Neutrophil (primary cell): ENCODE data around the gene PSMD8.

Experiments used
- H3K27ac ChIP-seq: fragments of 200-600 bp; sonication (generic); 2 replicates; pipeline ENCODE4 v1.5.1; 2016; ENCODE audit warnings: mild to moderate bottlenecking, moderate library complexity
- H3K27me3 ChIP-seq: fragments of 200-600 bp; sonication (generic); 2 replicates; pipeline ENCODE4 v1.6.0; 2016; ENCODE audit warnings: mild to moderate bottlenecking
- H3K36me3 ChIP-seq: fragments of 200-600 bp; sonication (generic); 2 replicates; pipeline ENCODE4 v1.5.1; 2017
- H3K4me1 ChIP-seq, 2 experiments: fragments of 200-600 bp in 1 of 2; sonication (generic) in 1 of 2; 1 replicate in 1 of 2; 2 replicates in 1 of 2; pipeline versions ENCODE4 v1.5.1 to v1.6.1; 2013 to 2016; ENCODE audit warnings: low read depth in 1 of 2, low read length in 1 of 2, mild to moderate bottlenecking in 1 of 2, moderate library complexity in 1 of 2; ENCODE audit not compliant: control insufficient read depth in 1 of 2, insufficient read depth in 1 of 2
- H3K4me3 ChIP-seq, 2 experiments: fragments of 200-600 bp in 1 of 2; sonication (generic) in 1 of 2; 1 replicate in 1 of 2; 2 replicates in 1 of 2; pipeline ENCODE4 v1.5.1; 2013 to 2016; ENCODE audit warnings: low read depth in 1 of 2, low read length in 1 of 2, mild to moderate bottlenecking in 1 of 2, moderate library complexity in 1 of 2
- H3K9me3 ChIP-seq: fragments of 200-600 bp; sonication (generic); 2 replicates; pipeline ENCODE4 v1.5.1; 2016
- CTCF ChIP-seq: fragments of 200-600 bp; sonication (generic); IDR thresholded peaks from 2 replicates; pipeline ENCODE4 v1.5.1; 2016; ENCODE audit warnings: antibody characterized with exemption

The PSMD8 gene

GRCh38 chr19:38374332-38375097 lies at the start of gene PSMD8:
Gene PSMD8, plus strand, starts transcription at chr19:38374571. Its CDS starts 31 bp downstream, at chr19:38374602.
- peak within 1 kb of the TSS; percentile 93 to 98 for H3K4me3 ChIP-seq
- peaks cover 19% of the 10 kb centered on the region for H3K27me3 ChIP-seq
- peaks cover 24% of the 10 kb centered on the region for H3K36me3 ChIP-seq
- TF ChIP-seq CTCF: peak; percentile 75
- H3K9me3 ChIP-seq: no peaks in the 10 kb centered on the region
- peak within 1 kb of the TSS; percentile 96 for H3K27ac ChIP-seq
- H3K4me1 ChIP-seq: peaks cover 16% of the 10 kb centered on the region in 2 experiments

- peaks cover under 1 to 1% of the 10 kb centered on the region in 2 experiments for H3K4me1 ChIP-seq
- no peak overlapping the region for H3K4me3 ChIP-seq
- no peaks in the 10 kb centered on the region for H3K9me3 ChIP-seq
- TF ChIP-seq CTCF: no peak
- H3K27ac ChIP-seq: no peak overlapping the region
- H3K27me3 ChIP-seq: no peaks in the 10 kb centered on the region
- peaks cover 52% of the 10 kb centered on the region for H3K36me3 ChIP-seq
Measured at GRCh38 chr19:38326591-38326990, 47.8 kb upstream of the PSMD8 start.

- Histone ChIP-seq H3K27me3 (no peaks in the 10 kb centered on the region), H3K27ac (no peak overlapping the region), H3K4me1 (no peaks in the 10 kb centered on the region), H3K36me3 (peaks cover 50% of the 10 kb centered on the region), H3K4me3 (no peak overlapping the region), H3K9me3 (no peaks in the 10 kb centered on the region)
- no peak for TF ChIP-seq CTCF
Measured at GRCh38 chr19:38329651-38330050, 44.7 kb upstream of the PSMD8 start.

- no peaks in the 10 kb centered on the region for H3K27me3 ChIP-seq
- no peaks in the 10 kb centered on the region for H3K9me3 ChIP-seq
- no peak overlapping the region for H3K27ac ChIP-seq
- H3K4me1 ChIP-seq: peaks cover 3 to 6% of the 10 kb centered on the region in 2 experiments
- peaks cover 29% of the 10 kb centered on the region for H3K36me3 ChIP-seq
- no peak overlapping the region for H3K4me3 ChIP-seq
- TF ChIP-seq CTCF: no peak
Measured at GRCh38 chr19:38331728-38332127, 42.6 kb upstream of the PSMD8 start.

GRCh38 chr19:38333245-38333644 lies 41.1 kb upstream of the PSMD8 start:
- no peak overlapping the region for H3K4me3 ChIP-seq
- no peaks in the 10 kb centered on the region for H3K27me3 ChIP-seq
- H3K4me1 ChIP-seq: peaks cover 9 to 12% of the 10 kb centered on the region in 2 experiments
- H3K27ac ChIP-seq: no peak overlapping the region
- no peak for TF ChIP-seq CTCF
- no peaks in the 10 kb centered on the region for H3K9me3 ChIP-seq
- peaks cover 14% of the 10 kb centered on the region for H3K36me3 ChIP-seq
